ENCODE data around the gene GPR160.

GPR160 gene

GRCh38 chr3:170037463-170038433 is at the start of gene GPR160:
TSS of gene GPR160 (plus strand) at chr3:170037995. CDS start at chr3:170083973, 45,978 bp downstream.
- peak; percentile 88 for TF ChIP-seq CTCF (IDR thresholded peaks at IDR 0.05; ENCODE audit: borderline replicate concordance, control extremely low read depth, extremely low read depth, insufficient read depth, missing control alignments)
- peak; percentile 87 for DNase-seq (ENCODE audit: low spot score)
- in situ Hi-C loops (cut with MboI; ENCODE audit: low sequenced_read_pairs, unreplicated experiment), result loop anchor here (25.0 kb wide), 1 partner anchor 775 kb away; no protein-coding TSS in a partner anchor

GRCh38 chr3:169990431-169990830 is 47.4 kb upstream of the GPR160 start:
- no peak for TF ChIP-seq CTCF (IDR thresholded peaks at IDR 0.05; ENCODE audit: borderline replicate concordance, control extremely low read depth, extremely low read depth, insufficient read depth, missing control alignments)
- in situ Hi-C loops (cut with MboI; ENCODE audit: low sequenced_read_pairs, unreplicated experiment), result no loop called here
- DNase-seq (ENCODE audit: low spot score), result no peak

- TF ChIP-seq CTCF (IDR thresholded peaks at IDR 0.05; ENCODE audit: borderline replicate concordance, control extremely low read depth, extremely low read depth, insufficient read depth, missing control alignments), result no peak
- in situ Hi-C loops (cut with MboI; ENCODE audit: low sequenced_read_pairs, unreplicated experiment), result no loop called here
- DNase-seq (ENCODE audit: low spot score), result no peak
Observed at GRCh38 chr3:169992156-169992555, 45.6 kb upstream of the GPR160 start.

GRCh38 chr3:169992781-169993180 is 45.0 kb upstream of the GPR160 start:
- in situ Hi-C loops (cut with MboI; ENCODE audit: low sequenced_read_pairs, unreplicated experiment), result no loop called here
- no peak for TF ChIP-seq CTCF (IDR thresholded peaks at IDR 0.05; ENCODE audit: borderline replicate concordance, control extremely low read depth, extremely low read depth, insufficient read depth, missing control alignments)
- DNase-seq (ENCODE audit: low spot score), result no peak

GRCh38 chr3:169993761-169994160 is 44.0 kb upstream of the GPR160 start:
- DNase-seq (ENCODE audit: low spot score), result no peak
- no peak for TF ChIP-seq CTCF (IDR thresholded peaks at IDR 0.05; ENCODE audit: borderline replicate concordance, control extremely low read depth, extremely low read depth, insufficient read depth, missing control alignments)
- in situ Hi-C loops (cut with MboI; ENCODE audit: low sequenced_read_pairs, unreplicated experiment), result no loop called here

- in situ Hi-C loops (cut with MboI; ENCODE audit: low sequenced_read_pairs, unreplicated experiment), result no loop called here
- no peak for TF ChIP-seq CTCF (IDR thresholded peaks at IDR 0.05; ENCODE audit: borderline replicate concordance, control extremely low read depth, extremely low read depth, insufficient read depth, missing control alignments)
- no peak for DNase-seq (ENCODE audit: low spot score)
Observed at GRCh38 chr3:169996063-169996462, 41.7 kb upstream of the GPR160 start.

All from GM13976 (cell line).